Lower leg skin (tissue), 4 donors: ENCODE data around the gene GRIP1. TPM values are rescaled to one million over a fixed set of nuclear protein-coding genes. Genes with fewer than 3 reads are reported as not detected.

ENCODE experiments used
- DNase-seq, 2 donors: peaks; one replicate each; pipeline ENCODE4 v3.0.0-alpha.2; 2019; ENCODE audit warnings: low spot score in 2 of 2
- H3K4me3 ChIP-seq: fragments of 200-600 bp; sonication (generic); 2 replicates; pipeline ENCODE4 v1.5.1; 2017; ENCODE audit warnings: mild to moderate bottlenecking, low read depth; ENCODE audit not compliant: poor library complexity, severe bottlenecking
- POLR2A ChIP-seq, 2 donors: fragments of 450-650 bp; IDR thresholded peaks; one replicate each; pipeline ENCODE4 v1.6.1; 2016 to 2017; ENCODE audit warnings: antibody characterized with exemption in 2 of 2, mild to moderate bottlenecking in 1 of 2, moderate library complexity in 1 of 2
- WGBS, 2 donors: methylation state at CpG; one replicate each; pipeline ENCODE4 v1.1.5; 2018; 5-methylcytosine and 5-hydroxymethylcytosine counted together
- intact Hi-C: fragments of 100-400 bp; cut with DNase I; formaldehyde crosslinking; loops from one replicate; pipeline ENCODE4 v1.15.0; 2023; ENCODE audit warnings: low total_unique reads
- total RNA-seq, 4 donors: library from RNA; depleted of rRNA; stranded (reverse); fragments of >200 nt; gene quantifications; one replicate each; pipeline ENCODE4 v1.1.0, GENCODE V29; 2016
- TF ChIP-seq, protein P1 (sequence below), 3 donors: fragments of 450-650 bp; IDR thresholded peaks; one replicate each; pipeline ENCODE4 v1.5.1; 2016; ENCODE audit warnings: antibody characterized with exemption in 3 of 3, mild to moderate bottlenecking in 3 of 3, moderate library complexity in 2 of 3

The GRIP1 gene
- total RNA-seq, 4 donors from 2014 or later = 11.5 to 25.3 (median 12.3) TPM

DNA sequence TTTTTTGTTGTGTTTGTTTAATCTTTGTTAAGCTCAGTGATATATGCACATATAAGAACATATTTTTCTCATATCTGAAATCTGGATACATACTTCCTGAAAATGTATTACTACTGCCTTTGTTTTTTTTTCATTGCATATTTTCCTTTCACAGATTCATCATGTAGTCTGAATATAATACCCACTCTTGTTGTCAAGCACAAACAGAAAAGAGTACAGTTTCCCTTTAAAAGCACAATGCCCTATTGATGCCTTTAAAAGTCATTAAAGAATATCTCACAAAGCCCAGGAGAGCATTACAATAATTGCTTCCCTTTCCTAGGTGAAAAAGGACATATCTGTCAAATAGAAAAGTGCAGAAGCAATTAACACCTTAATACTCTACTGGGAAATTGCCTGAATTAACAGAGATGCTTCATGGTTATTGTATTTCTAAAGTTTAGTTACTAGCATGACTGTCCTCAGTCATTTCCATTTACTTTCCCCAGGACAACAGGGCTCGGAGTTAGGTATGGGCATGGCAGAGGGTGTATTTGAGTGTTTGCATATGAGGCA, 107.4 kb downstream of the GRIP1 start:
- TF ChIP-seq, protein P1, sequence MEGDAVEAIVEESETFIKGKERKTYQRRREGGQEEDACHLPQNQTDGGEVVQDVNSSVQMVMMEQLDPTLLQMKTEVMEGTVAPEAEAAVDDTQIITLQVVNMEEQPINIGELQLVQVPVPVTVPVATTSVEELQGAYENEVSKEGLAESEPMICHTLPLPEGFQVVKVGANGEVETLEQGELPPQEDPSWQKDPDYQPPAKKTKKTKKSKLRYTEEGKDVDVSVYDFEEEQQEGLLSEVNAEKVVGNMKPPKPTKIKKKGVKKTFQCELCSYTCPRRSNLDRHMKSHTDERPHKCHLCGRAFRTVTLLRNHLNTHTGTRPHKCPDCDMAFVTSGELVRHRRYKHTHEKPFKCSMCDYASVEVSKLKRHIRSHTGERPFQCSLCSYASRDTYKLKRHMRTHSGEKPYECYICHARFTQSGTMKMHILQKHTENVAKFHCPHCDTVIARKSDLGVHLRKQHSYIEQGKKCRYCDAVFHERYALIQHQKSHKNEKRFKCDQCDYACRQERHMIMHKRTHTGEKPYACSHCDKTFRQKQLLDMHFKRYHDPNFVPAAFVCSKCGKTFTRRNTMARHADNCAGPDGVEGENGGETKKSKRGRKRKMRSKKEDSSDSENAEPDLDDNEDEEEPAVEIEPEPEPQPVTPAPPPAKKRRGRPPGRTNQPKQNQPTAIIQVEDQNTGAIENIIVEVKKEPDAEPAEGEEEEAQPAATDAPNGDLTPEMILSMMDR (IDR thresholded peaks at IDR 0.05) = no peak
- no peak for TF ChIP-seq POLR2A (IDR thresholded peaks at IDR 0.05)
- intact Hi-C loops = no loop called here
- no peak for DNase-seq
- 83 to 89% methylated on average over 1 of the region's 1 CpG for WGBS, 2 donors
- no peak overlapping the region for H3K4me3 ChIP-seq

DNA sequence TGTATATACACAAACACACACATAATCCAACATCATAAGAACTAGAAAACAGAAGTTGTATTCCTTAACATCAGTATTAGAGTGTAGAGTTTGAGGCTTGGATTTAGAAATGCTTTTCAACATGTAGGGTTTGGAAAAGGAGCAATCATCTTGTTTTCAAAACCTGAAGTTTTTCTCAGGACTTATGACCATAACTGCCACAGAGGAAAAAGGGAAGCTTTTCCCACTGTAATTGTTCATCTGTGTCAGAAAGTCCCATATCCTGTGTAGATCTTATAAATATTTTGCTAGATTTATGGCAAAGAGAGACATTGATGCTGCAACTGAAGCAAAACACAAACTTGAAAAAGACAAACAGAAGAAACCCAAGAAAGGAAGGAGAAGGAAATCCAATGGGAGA, 115.7 kb downstream of the GRIP1 start:
- no peak overlapping the region for H3K4me3 ChIP-seq
- TF ChIP-seq, protein P1 (IDR thresholded peaks at IDR 0.05) = no peak
- no peak for TF ChIP-seq POLR2A (IDR thresholded peaks at IDR 0.05)
- no peak for DNase-seq
- intact Hi-C loops = no loop called here

- 90% methylated on average over 3 of the region's 3 CpGs for WGBS, 2 donors
- intact Hi-C loops = no loop called here
- TF ChIP-seq, protein P1 (IDR thresholded peaks at IDR 0.05) = no peak
- TF ChIP-seq POLR2A (IDR thresholded peaks at IDR 0.05) = no peak
- H3K4me3 ChIP-seq = no peak overlapping the region
- no peak for DNase-seq
Observed at GRCh38 chr12:66555113-66555512, 123.8 kb downstream of the GRIP1 start.

DNA sequence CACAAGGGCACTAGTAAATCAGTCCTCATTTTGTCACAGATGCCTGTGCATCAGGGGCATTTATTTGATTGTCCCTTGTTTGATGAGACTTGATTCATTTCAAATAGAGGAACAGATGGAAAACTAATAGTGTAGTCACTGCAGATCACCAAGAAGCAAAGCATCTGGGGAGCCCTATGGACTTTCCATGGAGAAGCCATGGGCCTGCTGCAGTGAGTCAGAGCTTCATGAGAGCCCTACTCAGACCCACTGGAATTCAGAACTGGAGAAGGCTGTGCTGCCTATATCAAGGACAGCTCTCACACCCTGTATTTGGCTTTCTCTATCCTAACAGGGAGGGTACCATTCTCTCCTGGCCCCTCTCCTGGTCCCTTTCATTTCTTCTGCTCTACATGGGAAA, 126.2 kb downstream of the GRIP1 start:
- no peak for DNase-seq
- H3K4me3 ChIP-seq = no peak overlapping the region
- intact Hi-C loops = no loop called here
- TF ChIP-seq, protein P1 (IDR thresholded peaks at IDR 0.05) = no peak
- TF ChIP-seq POLR2A (IDR thresholded peaks at IDR 0.05) = no peak

- no peak for TF ChIP-seq POLR2A (IDR thresholded peaks at IDR 0.05)
- TF ChIP-seq, protein P1 (IDR thresholded peaks at IDR 0.05) = no peak
- 76 to 83% methylated on average over 5 of the region's 5 CpGs for WGBS, 2 donors
- H3K4me3 ChIP-seq = no peak overlapping the region
Observed at GRCh38 chr12:66550626-66551025, 128.2 kb downstream of the GRIP1 start.

DNA sequence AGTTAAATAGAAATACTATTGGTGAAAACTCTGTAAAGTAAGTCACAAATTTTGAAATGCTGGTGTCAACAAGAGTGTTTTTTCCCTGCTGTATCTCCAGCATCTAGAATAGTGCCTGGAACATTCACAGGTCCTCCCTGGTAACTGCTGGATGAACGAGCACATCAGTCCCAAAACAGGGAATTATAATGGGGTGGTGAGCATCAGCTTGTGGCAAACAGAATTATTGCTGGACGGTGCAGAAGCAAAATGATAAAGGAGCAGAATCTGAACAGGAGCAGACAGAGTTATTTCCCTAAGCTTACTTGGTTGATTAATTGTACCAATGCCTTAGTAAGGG, 129.9 kb downstream of the GRIP1 start:
- intact Hi-C loops = no loop called here
- no peak for DNase-seq
- TF ChIP-seq POLR2A (IDR thresholded peaks at IDR 0.05) = no peak
- TF ChIP-seq, protein P1 (IDR thresholded peaks at IDR 0.05) = no peak
- 68 to 78% methylated on average over 2 of the region's 2 CpGs for WGBS, 2 donors
- no peak overlapping the region for H3K4me3 ChIP-seq

More at GRCh38 chr12:66550626-66551025, 128.2 kb downstream of the GRIP1 start:
- DNase-seq = no peak
- intact Hi-C loops = no loop called here
